Activated naive CD4-positive, alpha-beta T cell treated with anti-CD3 and anti-CD28 coated beads, Interleukin-2, amount 50 U/mL, for 72 hours (primary cell): ENCODE measurements around the gene UBA7. TPM values are rescaled to one million over a fixed set of nuclear protein-coding genes. Genes with fewer than 3 reads are reported as not detected.
"Not testable (repeated sequence)": the region's sequence is repeated elsewhere in the genome, so short reads cannot be mapped to it uniquely, and the experiment has no call there.

ENCODE experiments used
- ATAC-seq, 2 donors: fragments of 150-1000 bp; cut with Tn5 transposase; 2 replicates each; pipeline ENCODE4 v1.10.0; 2021; ENCODE audit warnings: mild to moderate bottlenecking in 2 of 2, moderate library complexity in 2 of 2
- DNase-seq, 2 donors: peaks; one replicate each; pipeline ENCODE4 v3.0.0; 2021 to 2022; ENCODE audit warnings: low spot score in 2 of 2
- H3K27ac Mint-ChIP-seq, 2 donors: one replicate each; pipeline ENCODE4 v1.8.0; 2022; ENCODE audit warnings: mild to moderate bottlenecking in 2 of 2, mixed read lengths in 2 of 2
- H3K36me3 Mint-ChIP-seq, 2 donors: one replicate each; pipeline ENCODE4 v1.8.0; 2022; ENCODE audit warnings: mixed read lengths in 2 of 2
- H3K9me3 Mint-ChIP-seq, 2 donors: one replicate each; pipeline ENCODE4 v1.8.0; 2022; ENCODE audit warnings: mixed read lengths in 2 of 2
- total RNA-seq, 2 donors: library from RNA; stranded (reverse); gene quantifications; one replicate each; pipeline ENCODE4 v1.2.3, GENCODE V29; 2022

The UBA7 gene
- total RNA-seq, 2 donors from 2014 or later: 101 to 133 TPM

- Mint-ChIP-seq H3K36me3 (no peaks in the 10 kb centered on the region), H3K9me3 (no peaks in the 10 kb centered on the region), H3K27ac (no peak overlapping the region)
- peak in 1 of 2 donors; percentile 38 for DNase-seq
- no peak for ATAC-seq
These were observed 21.2 kb downstream of the UBA7 start for GRCh38 chr3:49792371-49793150.

- H3K9me3 Mint-ChIP-seq: no peaks in the 10 kb centered on the region
- peak in 1 of 2 donors; percentile 42 for DNase-seq
- no peaks in the 10 kb centered on the region for H3K36me3 Mint-ChIP-seq
- H3K27ac Mint-ChIP-seq: no peak overlapping the region
- ATAC-seq: no peak
These were observed 22.2 kb downstream of the UBA7 start for GRCh38 chr3:49791571-49791970.

- Mint-ChIP-seq H3K9me3 (no peaks in the 10 kb centered on the region), H3K27ac (no peak overlapping the region)
These were observed 22.9 kb downstream of the UBA7 start for GRCh38 chr3:49790626-49791411.

DNA sequence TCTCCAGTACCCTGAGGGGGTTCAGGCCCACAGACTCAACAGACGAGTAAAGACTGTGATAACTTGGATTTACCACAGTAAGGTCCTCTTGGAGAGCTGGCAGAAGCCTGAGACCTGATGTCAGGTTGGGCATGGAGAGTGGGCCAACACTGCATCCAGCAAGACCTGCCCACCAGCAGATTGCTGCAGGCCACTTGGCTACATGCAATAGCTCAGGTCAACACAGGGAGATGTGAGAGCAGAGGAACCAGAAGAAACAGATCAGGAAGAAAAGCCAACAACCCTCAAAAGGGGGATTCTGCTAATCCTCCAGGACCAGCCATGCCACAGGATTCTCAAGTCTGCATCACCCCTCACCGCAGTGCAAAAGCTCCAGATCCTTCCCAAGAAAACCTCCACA lies 25.7 kb downstream of the UBA7 start:
- DNase-seq: no peak

More at GRCh38 chr3:49790626-49791411, 22.9 kb downstream of the UBA7 start:
- DNase-seq (peak in 1 of 2 donors; percentile 11), ATAC-seq (no peak)
- H3K36me3 Mint-ChIP-seq: peaks cover 0 to under 1% of the 10 kb centered on the region in 2 donors

GRCh38 chr3:49787536-49787935 lies 26.2 kb downstream of the UBA7 start:
- no peak for ATAC-seq
- no peak for DNase-seq
- Mint-ChIP-seq H3K36me3 (peaks cover 6 to 7% of the 10 kb centered on the region in 2 donors), H3K27ac (peak overlapping the region; percentile 36 to 96), H3K9me3 (no peaks in the 10 kb centered on the region)

More for the DNA sequence above, 25.7 kb downstream of the UBA7 start:
- peak overlapping the region in 1 of 2 donors; percentile 96 for H3K27ac Mint-ChIP-seq
- no peaks in the 10 kb centered on the region for H3K9me3 Mint-ChIP-seq
- peaks cover 6 to 7% of the 10 kb centered on the region in 2 donors for H3K36me3 Mint-ChIP-seq
- ATAC-seq: no peak

- H3K27ac Mint-ChIP-seq: peak overlapping the region; percentile 96
- H3K36me3 Mint-ChIP-seq: peaks cover 6 to 7% of the 10 kb centered on the region in 2 donors
- no peak for ATAC-seq
- DNase-seq: no peak
- H3K9me3 Mint-ChIP-seq: no peaks in the 10 kb centered on the region
These were observed 26.6 kb downstream of the UBA7 start for GRCh38 chr3:49787182-49787464.

- DNase-seq (peak; percentile 99 to 100), ATAC-seq (peak; percentile 99 to 100)
- Mint-ChIP-seq H3K9me3 (no peaks in the 10 kb centered on the region), H3K36me3 (peaks cover 6 to 7% of the 10 kb centered on the region in 2 donors), H3K27ac (peak within 1 kb of the TSS; percentile 96)
These were observed 27.2 kb downstream of the UBA7 start, which contains the start of gene IP6K1 for GRCh38 chr3:49786357-49787181. IP6K1 (minus strand) TSS chr3:49786542; CDS start chr3:49748040, 38,502 bp downstream.

DNA sequence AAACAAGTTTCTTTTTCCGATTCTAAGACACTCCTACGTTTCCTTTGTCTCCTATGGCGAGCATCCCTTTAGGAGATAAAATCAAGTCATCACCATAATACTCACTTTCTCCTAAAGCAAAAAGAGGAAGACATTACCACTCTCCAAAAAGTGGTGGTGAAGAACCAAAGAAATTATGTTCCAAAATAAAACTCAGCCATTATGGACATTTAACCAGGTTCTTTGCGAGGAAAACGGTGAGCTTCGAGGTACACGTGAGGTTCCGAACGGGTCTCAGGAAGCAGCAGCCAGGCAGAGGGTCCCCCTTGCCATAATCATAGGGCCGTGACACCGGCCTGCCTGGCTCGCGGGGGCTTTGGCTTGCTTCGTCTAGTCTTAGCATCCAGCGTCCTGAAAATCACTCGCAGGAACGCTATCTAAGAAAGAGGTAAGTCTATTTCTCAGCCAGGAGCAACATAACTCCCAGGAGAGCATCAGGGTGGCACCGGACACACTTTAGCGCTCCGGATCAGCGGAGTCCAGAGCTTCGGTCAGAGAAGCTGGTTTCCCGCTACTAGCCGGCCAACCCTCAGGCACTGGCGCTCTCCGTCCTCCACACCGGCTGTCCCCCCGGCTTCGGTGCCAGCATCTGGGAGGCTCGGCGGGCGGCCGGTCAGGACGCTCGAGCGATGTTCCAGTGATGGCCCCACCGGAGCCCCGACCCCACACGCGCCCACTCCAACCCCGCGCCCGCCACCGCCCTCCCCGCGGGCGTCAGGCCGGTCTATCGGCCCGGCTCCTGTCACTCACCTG lies 28.0 kb downstream of the UBA7 start:
- ATAC-seq: peak; percentile 38 to 44
- DNase-seq: no peak
- Mint-ChIP-seq H3K9me3 (no peaks in the 10 kb centered on the region), H3K36me3 (peaks cover 6 to 7% of the 10 kb centered on the region in 2 donors), H3K27ac (peak overlapping the region; percentile 93 to 96)

GRCh38 chr3:49782277-49782676 lies 31.5 kb downstream of the UBA7 start:
- H3K36me3 Mint-ChIP-seq, ATAC-seq, DNase-seq, H3K27ac Mint-ChIP-seq, H3K9me3 Mint-ChIP-seq: not testable (repeated sequence)

DNA sequence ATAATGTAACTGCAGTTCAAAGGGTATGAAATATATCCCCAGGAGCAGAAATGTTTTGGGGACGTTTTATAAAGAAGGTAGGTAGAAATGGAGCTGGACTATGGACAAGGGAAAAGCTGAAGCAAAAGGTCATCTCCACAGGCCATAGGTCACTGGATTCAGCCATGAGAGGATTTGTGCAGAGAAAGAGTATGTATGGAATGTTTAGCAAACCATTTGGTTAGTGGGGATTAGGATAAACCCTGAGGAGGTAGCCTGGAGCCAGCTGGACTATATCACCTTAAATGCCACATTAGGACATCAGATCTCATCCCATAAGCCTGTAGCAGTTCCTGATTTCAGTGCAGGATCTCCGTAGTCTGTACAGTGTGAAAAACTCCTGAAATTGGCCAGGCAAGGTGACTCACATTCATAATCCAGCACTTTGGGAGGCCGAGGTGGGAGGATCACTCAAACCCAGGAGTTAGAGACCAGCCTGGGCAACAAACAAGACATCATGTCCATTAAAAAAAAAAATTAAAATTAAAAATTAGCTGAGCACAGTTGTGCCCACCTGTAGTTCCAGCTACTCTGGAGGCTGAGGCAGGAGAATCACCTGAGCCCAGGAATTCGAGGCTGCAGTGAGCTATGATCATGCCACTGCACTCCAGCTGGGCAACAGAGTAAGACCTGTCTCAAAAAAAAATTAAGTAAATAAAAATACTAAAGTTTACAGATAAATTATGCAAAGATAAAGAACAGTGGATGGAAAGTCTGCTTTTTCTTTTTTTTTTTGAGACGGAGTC lies 32.1 kb downstream of the UBA7 start:
- Mint-ChIP-seq H3K36me3 (peaks cover 6 to 7% of the 10 kb centered on the region in 2 donors), H3K27ac (no peak overlapping the region), H3K9me3 (no peaks in the 10 kb centered on the region)
- DNase-seq (no peak), ATAC-seq (no peak)

DNA sequence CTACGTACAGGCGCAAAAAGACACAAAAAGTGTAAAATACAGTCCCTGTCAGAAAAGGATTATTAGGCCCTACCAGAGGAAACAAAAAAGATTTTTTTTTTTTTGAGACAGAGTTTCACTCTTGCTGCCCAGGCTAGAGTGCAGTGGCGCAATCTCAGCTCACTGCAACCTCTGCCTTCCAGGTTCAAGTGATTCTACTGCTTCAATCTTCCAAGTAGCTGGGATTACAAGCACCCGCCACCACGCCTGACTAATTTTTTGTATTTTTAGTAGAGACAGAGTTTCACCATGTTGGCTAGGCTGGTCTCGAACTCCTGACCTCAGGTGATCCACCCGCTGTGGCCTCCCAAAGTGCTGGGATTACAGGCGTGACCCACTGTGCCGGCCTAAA lies 32.8 kb downstream of the UBA7 start:
- H3K36me3 Mint-ChIP-seq, H3K27ac Mint-ChIP-seq, H3K9me3 Mint-ChIP-seq, ATAC-seq, DNase-seq: not testable (repeated sequence)

GRCh38 chr3:49780080-49780974 lies 33.4 kb downstream of the UBA7 start:
- peak overlapping the region; percentile 15 to 68 for H3K27ac Mint-ChIP-seq
- H3K36me3 Mint-ChIP-seq: peaks cover under 1 to 2% of the 10 kb centered on the region in 2 donors
- DNase-seq (no peak), ATAC-seq (no peak)
- no peaks in the 10 kb centered on the region for H3K9me3 Mint-ChIP-seq

GRCh38 chr3:49779358-49780079 lies 34.2 kb downstream of the UBA7 start:
- ATAC-seq (no peak), DNase-seq (no peak)
- H3K9me3 Mint-ChIP-seq: no peaks in the 10 kb centered on the region
- peak overlapping the region; percentile 15 to 68 for H3K27ac Mint-ChIP-seq
- H3K36me3 Mint-ChIP-seq: no peaks in the 10 kb centered on the region

DNA sequence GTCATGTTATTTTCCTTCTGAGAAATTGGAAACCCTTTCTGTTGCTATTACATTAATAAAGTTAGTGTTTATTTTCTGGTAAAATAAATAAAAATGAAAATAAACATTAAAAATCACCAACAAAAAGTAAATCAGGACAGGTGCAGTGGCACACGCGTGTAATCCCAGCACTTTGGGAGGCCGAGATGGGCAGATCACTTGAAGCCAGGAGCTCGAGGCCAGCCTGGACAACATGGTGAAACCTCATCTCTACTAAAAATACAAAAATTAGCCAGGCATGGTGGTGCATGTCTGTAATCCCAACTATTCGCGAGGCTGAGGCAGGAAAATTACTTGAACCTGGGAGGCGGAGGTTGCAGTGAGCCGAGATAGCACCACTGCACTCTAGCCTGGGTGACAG lies 37.7 kb downstream of the UBA7 start:
- not testable (repeated sequence) for H3K36me3 Mint-ChIP-seq, H3K27ac Mint-ChIP-seq, H3K9me3 Mint-ChIP-seq, DNase-seq, ATAC-seq
